Measurements from ENCODE around the gene LIPC.

DNA sequence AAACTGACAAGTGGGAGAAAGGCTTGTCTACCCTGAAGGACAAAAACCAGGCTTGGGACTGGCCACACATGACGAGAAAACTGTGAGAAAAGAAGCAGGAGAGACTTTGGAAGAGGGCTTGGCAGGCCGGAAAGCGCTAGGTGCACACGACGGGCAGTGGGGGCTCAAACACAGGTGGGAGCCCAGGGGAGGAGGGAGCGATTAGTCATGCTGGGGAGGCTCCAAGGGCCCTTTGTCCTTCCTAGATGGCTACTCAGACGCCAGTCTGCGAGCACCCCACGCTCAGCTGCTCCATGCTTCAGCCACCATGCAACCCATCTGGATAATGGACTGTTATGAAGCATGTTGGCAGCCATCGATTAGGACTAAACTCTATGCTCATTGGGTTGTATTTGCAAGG is 17.1 kb downstream of the LIPC start:
- no peak for TF ChIP-seq MAX (IDR thresholded peaks at IDR 0.05; ENCODE audit: low read depth, low read length)
- no peak for TF ChIP-seq POLR2A (IDR thresholded peaks at IDR 0.05; ENCODE audit: extremely low read depth, insufficient read length)
- no peak for TF ChIP-seq CTCF (IDR thresholded peaks at IDR 0.05; ENCODE audit: low read depth, low read length)
- no peak for TF ChIP-seq MYC (IDR thresholded peaks at IDR 0.05; ENCODE audit: low read depth, low read length)
